Keratinocyte (primary cell): ENCODE data around the gene IPMK. TPM values are rescaled to one million over a fixed set of nuclear protein-coding genes. Genes with fewer than 3 reads are reported as not detected.

Source experiments
- DNase-seq: peaks from one replicate; pipeline ENCODE4 v3.0.0-alpha.2; 2011; ENCODE audit warnings: low read depth, missing footprints, low spot score
- FAIRE-seq: peaks from 2 replicates; lab custom pipeline; 2011; peaks lifted over from hg19 to GRCh38; lab: Jason Lieb, UNC
- H2AFZ ChIP-seq: 2 replicates; pipeline ENCODE4 v1.6.0; 2012; ENCODE audit warnings: low read length, control low read depth, inconsistent platforms; ENCODE audit not compliant: control insufficient read depth
- H3K27ac ChIP-seq: 2 replicates; pipeline ENCODE4 v1.5.1; 2011; ENCODE audit warnings: low read length; ENCODE audit not compliant: control insufficient read depth, insufficient read depth
- H3K27me3 ChIP-seq: 3 replicates; pipeline ENCODE4 v1.6.0; 2011; ENCODE audit warnings: low read length; ENCODE audit not compliant: control insufficient read depth, insufficient read depth; ENCODE audit errors: extremely low read depth
- H3K36me3 ChIP-seq, 2 experiments: 2 replicates in 1 of 2; 3 replicates in 1 of 2; pipeline ENCODE4 v1.5.1; 2011; ENCODE audit warnings: low read length in 2 of 2, mild to moderate bottlenecking in 1 of 2; ENCODE audit not compliant: control insufficient read depth in 2 of 2, insufficient read depth in 2 of 2; ENCODE audit errors: extremely low read depth in 1 of 2
- H3K4me1 ChIP-seq: 3 replicates; pipeline ENCODE4 v1.5.1; 2011; ENCODE audit warnings: low read length; ENCODE audit not compliant: control insufficient read depth, insufficient read depth; ENCODE audit errors: extremely low read depth
- H3K4me2 ChIP-seq: 3 replicates; pipeline ENCODE4 v1.6.0; 2011; ENCODE audit warnings: low read depth, low read length; ENCODE audit not compliant: control insufficient read depth, insufficient read depth; ENCODE audit errors: extremely low read depth
- H3K4me3 ChIP-seq, 3 experiments: fragments of 200-600 bp in 1 of 3; sonication (generic) in 1 of 3; 2 replicates in 2 of 3; 3 replicates in 1 of 3; pipeline ENCODE4 v1.5.1; 2011 to 2016; ENCODE audit warnings: low read length in 3 of 3, mild to moderate bottlenecking in 3 of 3, control low read depth in 2 of 3, inconsistent platforms in 1 of 3, low read depth in 1 of 3, mixed read lengths in 1 of 3, mixed run types in 1 of 3, moderate library complexity in 1 of 3; ENCODE audit not compliant: control insufficient read depth in 2 of 3, insufficient read depth in 2 of 3; ENCODE audit errors: extremely low read depth in 1 of 3
- H3K79me2 ChIP-seq: 2 replicates; pipeline ENCODE4 v1.6.0; 2012; ENCODE audit warnings: low read length; ENCODE audit not compliant: control insufficient read depth, insufficient read depth
- H3K9ac ChIP-seq: 3 replicates; pipeline ENCODE4 v1.6.0; 2011; ENCODE audit warnings: low read length; ENCODE audit not compliant: control insufficient read depth, insufficient read depth; ENCODE audit errors: extremely low read depth
- H3K9me1 ChIP-seq: 3 replicates; pipeline ENCODE4 v1.6.0; 2011; ENCODE audit warnings: low read length; ENCODE audit not compliant: control insufficient read depth, insufficient read depth; ENCODE audit errors: extremely low read depth
- H3K9me3 ChIP-seq: 2 replicates; pipeline ENCODE4 v1.5.1; 2012; ENCODE audit warnings: low read depth, low read length; ENCODE audit not compliant: control insufficient read depth
- H4K20me1 ChIP-seq: 3 replicates; pipeline ENCODE4 v1.6.0; 2011; ENCODE audit warnings: low read length; ENCODE audit not compliant: control insufficient read depth, insufficient read depth; ENCODE audit errors: extremely low read depth
- EZH2 ChIP-seq: IDR thresholded peaks from one replicate; pipeline ENCODE4 v1.6.1; 2012; ENCODE audit warnings: inconsistent platforms, mild to moderate bottlenecking, low read length, moderate library complexity
- dilution Hi-C: fragments of 300-500 bp; cut with MboI; formaldehyde crosslinking; loops from one replicate; pipeline ENCODE4 v1.7.0; 2020; ENCODE audit warnings: low sequenced_read_pairs; ENCODE audit not compliant: extremely low pct_ligation_motif_present
- polyA plus RNA-seq, 5 experiments: library from polyadenylated mRNA; depleted of rRNA in 3 of 5; stranded (reverse) in 3 of 5; stranded (forward) in 1 of 5; unstranded in 1 of 5; fragments of >200 nt; gene quantifications; 1 replicate in 1 of 5; 2 replicates in 3 of 5; 3 replicates in 1 of 5; pipeline versions ENCODE4 v1.2.1 to v1.2.3, GENCODE V29; 2011 to 2012; ENCODE audit warnings: missing spikeins in 2 of 5, low read depth in 1 of 5, low replicate concordance in 1 of 5
- TF ChIP-seq, protein P1 (sequence below), 3 experiments: IDR thresholded peaks in 1 of 3; conservative IDR thresholded peaks in 1 of 3; optimal IDR thresholded peaks in 1 of 3; 2 replicates in 2 of 3; 3 replicates in 1 of 3; pipeline versions ENCODE3 to v1.5.1; 2011; ENCODE audit warnings: low read length in 3 of 3, mild to moderate bottlenecking in 3 of 3, moderate library complexity in 2 of 3, control low read depth in 1 of 3, inconsistent platforms in 1 of 3; ENCODE audit not compliant: insufficient read depth in 2 of 3; ENCODE audit errors: extremely low read depth in 1 of 3

The IPMK gene
- polyA plus RNA-seq, 1 donor (not counting 4 experiments of a cell fraction or from before 2014, with no cell fraction given): 4.5 TPM

DNA sequence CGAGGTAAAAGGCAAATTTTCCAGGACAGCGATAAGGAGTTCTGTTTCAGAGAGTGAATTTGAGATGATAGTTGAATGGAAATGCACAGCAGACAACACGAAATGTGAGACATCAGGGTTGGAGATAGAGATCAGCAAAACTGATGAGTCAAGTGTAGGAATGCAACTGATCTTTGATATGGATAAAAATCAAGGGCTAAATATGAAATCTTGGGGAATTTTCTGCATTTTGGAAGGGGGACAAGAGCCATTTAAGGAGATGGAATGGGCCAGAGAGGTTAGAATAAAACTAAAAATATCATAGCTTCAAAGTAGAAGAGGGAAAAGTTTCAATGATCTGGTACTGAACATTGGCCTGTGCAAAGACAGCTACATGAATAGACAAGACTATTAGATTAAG lies 12.8 kb upstream of the IPMK start:
- TF ChIP-seq EZH2: no peak
- TF ChIP-seq, protein P1, sequence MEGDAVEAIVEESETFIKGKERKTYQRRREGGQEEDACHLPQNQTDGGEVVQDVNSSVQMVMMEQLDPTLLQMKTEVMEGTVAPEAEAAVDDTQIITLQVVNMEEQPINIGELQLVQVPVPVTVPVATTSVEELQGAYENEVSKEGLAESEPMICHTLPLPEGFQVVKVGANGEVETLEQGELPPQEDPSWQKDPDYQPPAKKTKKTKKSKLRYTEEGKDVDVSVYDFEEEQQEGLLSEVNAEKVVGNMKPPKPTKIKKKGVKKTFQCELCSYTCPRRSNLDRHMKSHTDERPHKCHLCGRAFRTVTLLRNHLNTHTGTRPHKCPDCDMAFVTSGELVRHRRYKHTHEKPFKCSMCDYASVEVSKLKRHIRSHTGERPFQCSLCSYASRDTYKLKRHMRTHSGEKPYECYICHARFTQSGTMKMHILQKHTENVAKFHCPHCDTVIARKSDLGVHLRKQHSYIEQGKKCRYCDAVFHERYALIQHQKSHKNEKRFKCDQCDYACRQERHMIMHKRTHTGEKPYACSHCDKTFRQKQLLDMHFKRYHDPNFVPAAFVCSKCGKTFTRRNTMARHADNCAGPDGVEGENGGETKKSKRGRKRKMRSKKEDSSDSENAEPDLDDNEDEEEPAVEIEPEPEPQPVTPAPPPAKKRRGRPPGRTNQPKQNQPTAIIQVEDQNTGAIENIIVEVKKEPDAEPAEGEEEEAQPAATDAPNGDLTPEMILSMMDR (optimal IDR thresholded peaks at IDR 0.05 in 1 of 3, IDR thresholded peaks at IDR 0.05 in 1 of 3, conservative IDR thresholded peaks at IDR 0.05 in 1 of 3; ENCODE audit: extremely low read depth in 1 of 3, insufficient read depth in 2 of 3, low read length in 3 of 3): no peak
- H3K9ac ChIP-seq: no peak overlapping the region
- peaks cover 3% of the 10 kb centered on the region for H3K79me2 ChIP-seq
- no peaks in the 10 kb centered on the region for H3K27me3 ChIP-seq
- no peaks in the 10 kb centered on the region for H3K9me1 ChIP-seq
- DNase-seq: no peak
- peaks cover 37% of the 10 kb centered on the region for H3K4me1 ChIP-seq
- H3K4me2 ChIP-seq: peak overlapping the region; percentile 50
- peak overlapping the region; percentile 38 for H3K27ac ChIP-seq
- no peak overlapping the region for H3K4me3 ChIP-seq
- peaks cover 0 to 2% of the 10 kb centered on the region in 2 experiments for H3K36me3 ChIP-seq
- dilution Hi-C loops: no loop called here
- H3K9me3 ChIP-seq: no peaks in the 10 kb centered on the region
- no peaks in the 10 kb centered on the region for H4K20me1 ChIP-seq
- peak; percentile 34 for FAIRE-seq
- H2AFZ ChIP-seq: no peak overlapping the region

DNA sequence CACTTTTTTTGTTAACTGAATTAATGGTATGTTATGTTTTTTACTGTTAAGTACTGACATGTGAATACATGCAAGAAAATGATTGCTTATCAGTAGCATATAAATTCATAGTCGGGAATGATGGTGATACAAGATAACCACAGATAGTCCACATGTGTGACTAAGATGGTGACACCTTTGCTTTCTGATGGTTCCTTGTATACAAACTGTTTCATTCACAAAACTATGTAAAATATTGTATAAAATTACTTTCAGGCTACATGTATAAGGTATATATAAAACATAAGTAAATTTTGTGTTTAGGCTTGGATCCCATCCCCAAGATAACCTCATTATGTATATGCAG lies 11.2 kb upstream of the IPMK start:
- Histone ChIP-seq H3K27ac (no peak overlapping the region), H3K4me1 (peaks cover 37% of the 10 kb centered on the region), H2AFZ (no peak overlapping the region), H3K9ac (no peak overlapping the region), H3K4me3 (no peak overlapping the region), H3K27me3 (no peaks in the 10 kb centered on the region), H3K9me1 (no peaks in the 10 kb centered on the region), H3K4me2 (no peak overlapping the region), H3K36me3 (peaks cover 0 to 2% of the 10 kb centered on the region in 2 experiments), H3K9me3 (no peaks in the 10 kb centered on the region), H3K79me2 (peaks cover 12% of the 10 kb centered on the region), H4K20me1 (no peaks in the 10 kb centered on the region)
- FAIRE-seq (no peak), DNase-seq (no peak)
- TF ChIP-seq, protein P1 (optimal IDR thresholded peaks at IDR 0.05 in 1 of 3, IDR thresholded peaks at IDR 0.05 in 1 of 3, conservative IDR thresholded peaks at IDR 0.05 in 1 of 3; ENCODE audit: extremely low read depth in 1 of 3, insufficient read depth in 2 of 3, low read length in 3 of 3): no peak
- TF ChIP-seq EZH2: no peak
- dilution Hi-C loops: no loop called here
